ENCODE data around the gene PEX5. TPM values are rescaled to one million over a fixed set of nuclear protein-coding genes. Genes with fewer than 3 reads are reported as not detected.
"Not testable (repeated sequence)": the region's sequence is repeated elsewhere in the genome, so short reads cannot be mapped to it uniquely, and the experiment has no call there.

PEX5 gene
- total and polyA plus RNA-seq, 2 of the 8 experiments (the other 6 are each of a cell fraction or from before 2014, with no cell fraction given) = 16.8 to 50.5 TPM

- TF ChIP-seq RBBP5 (IDR thresholded peaks at IDR 0.05; ENCODE audit: borderline replicate concordance, low read depth, low read length) (no peak), POLR2A (IDR thresholded peaks at IDR 0.05; ENCODE audit: control extremely low read depth in 1 of 2, low read depth in 2 of 2, low read length in 2 of 2) (no peak), RAD21 (IDR thresholded peaks at IDR 0.05 in 1 of 2, conservative IDR thresholded peaks at IDR 0.05 in 1 of 2; ENCODE audit: low read depth in 2 of 2, low read length in 2 of 2) (no peak), KDM1A (IDR thresholded peaks at IDR 0.05; ENCODE audit: borderline replicate concordance, low read length) (no peak), SP2 (IDR thresholded peaks at IDR 0.05; ENCODE audit: low read length) (no peak), SP1 (IDR thresholded peaks at IDR 0.05; ENCODE audit: low read depth, low read length) (no peak), SIRT6 (IDR thresholded peaks at IDR 0.05; ENCODE audit: low read length) (no peak)
Observed at GRCh38 chr12:7180685-7181084, 8.8 kb upstream of the PEX5 start (continued).

GRCh38 chr12:7186058-7186457, 3.4 kb upstream of the PEX5 start:
- H3K4me3 ChIP-seq (ENCODE audit: extremely low read depth in 1 of 4, insufficient read depth in 2 of 4, low read depth in 3 of 4, low read length in 4 of 4); H3K27me3 ChIP-seq (replicated peaks in 1 of 4; ENCODE audit: control insufficient read depth in 3 of 4, extremely low read depth in 1 of 4, insufficient read depth in 3 of 4, low read length in 3 of 4); DNase-seq (ENCODE audit: low read depth in 1 of 2, low spot score in 2 of 2); H3K4me2 ChIP-seq (ENCODE audit: insufficient read depth in 1 of 2, low read depth in 2 of 2, low read length in 2 of 2); H3K9ac ChIP-seq (replicated peaks in 1 of 4; ENCODE audit: extremely low read depth in 1 of 4, low read depth in 3 of 4, low read length in 3 of 4); H3K56ac ChIP-seq (replicated peaks; ENCODE audit: insufficient read length, low read depth, low read length); H2BK120ac ChIP-seq (replicated peaks; ENCODE audit: low read depth, low read length); H2BK15ac ChIP-seq (ENCODE audit: low read length); H3K23ac ChIP-seq (ENCODE audit: insufficient read length); H3K18ac ChIP-seq (ENCODE audit: extremely low read depth, low read length); H4K20me1 ChIP-seq (replicated peaks in 1 of 2; ENCODE audit: control insufficient read depth in 1 of 2, insufficient read depth in 2 of 2, low read length in 2 of 2); H2AFZ ChIP-seq (ENCODE audit: low read length); H3K9me3 ChIP-seq (ENCODE audit: insufficient read depth in 2 of 2, low read depth in 1 of 2, low read length in 1 of 2); H2BK12ac ChIP-seq (ENCODE audit: low read depth, low read length); H3K14ac ChIP-seq (ENCODE audit: insufficient read length); H3K4ac ChIP-seq (replicated peaks; ENCODE audit: insufficient read length, low read depth, low read length); H2AK5ac ChIP-seq (ENCODE audit: low read depth, low read length); H2BK20ac ChIP-seq (ENCODE audit: low read length); H3K27ac ChIP-seq (ENCODE audit: low read depth, low read length); H4K8ac ChIP-seq (ENCODE audit: extremely low read depth, insufficient read depth, low read length); POLR2A ChIA-PET (ENCODE audit: partially characterized antibody); H4K91ac ChIP-seq (replicated peaks; ENCODE audit: insufficient read length, low read length); H3K79me2 ChIP-seq (ENCODE audit: control insufficient read depth in 1 of 2, insufficient read depth in 2 of 2, low read length in 2 of 2); H3K23me2 ChIP-seq (ENCODE audit: low read depth, low read length); H2BK5ac ChIP-seq (ENCODE audit: low read depth, low read length); H4K5ac ChIP-seq (ENCODE audit: insufficient read length, low read depth, low read length); FAIRE-seq; H3K36me3 ChIP-seq (ENCODE audit: control insufficient read depth in 2 of 4, insufficient read depth in 4 of 4, low read length in 3 of 4); H3K79me1 ChIP-seq (ENCODE audit: low read depth, low read length): not testable (repeated sequence)
- H3K4me1 ChIP-seq (replicated peaks in 1 of 4; ENCODE audit: control insufficient read depth in 3 of 4, insufficient read depth in 4 of 4, low read length in 3 of 4) = peaks cover 0 to 11% (median 3%) of the 10 kb centered on the region in 4 experiments; a peak in 4 of 7 replicates
- 58% methylated on average over 2 of the region's 2 CpGs; no CpG with 5 or more reads in 1 of the 2 experiments for WGBS, 2 experiments (ENCODE audit: extremely low coverage in 1 of 2, insufficient coverage in 1 of 2, insufficient read length in 1 of 2, insufficient replicate concordance in 2 of 2, low coverage in 1 of 2, low lambda C conversion rate in 2 of 2, missing lambda C conversion rate in 1 of 2)
- CTCF ChIA-PET (ENCODE audit: partially characterized antibody) = interaction anchor here (0.7 to 2.5 kb wide), 5 partner anchors 23 to 45 kb away, joined by 3 to 16 read pairs (median 4); no protein-coding TSS in a partner anchor
